Astrocyte of the spinal cord (primary cell): Measurements from ENCODE around the gene SHISA6.

Experiments
- DNase-seq: peaks from one replicate; pipeline ENCODE4 v3.0.0; 2011; ENCODE audit warnings: low read depth, low spot score
- H3K4me3 ChIP-seq: 2 replicates; pipeline ENCODE4 v1.5.1; 2011; ENCODE audit warnings: low read depth, mild to moderate bottlenecking, low read length, moderate library complexity
- in situ Hi-C: cut with HindIII; loops from 2 replicates; pipeline ENCODE4 v1.10.0; 2017; ENCODE audit warnings: low sequenced_read_pairs
- TF ChIP-seq, protein P1 (sequence below): IDR thresholded peaks from 2 replicates; pipeline ENCODE4 v1.5.1; 2012; ENCODE audit warnings: low read depth, mild to moderate bottlenecking, low read length, inconsistent platforms

The SHISA6 gene

GRCh38 chr17:11216976-11217375 lies 24.0 kb upstream of the SHISA6 start:
- in situ Hi-C loops: no loop called here
- no peak for DNase-seq
- TF ChIP-seq, protein P1, sequence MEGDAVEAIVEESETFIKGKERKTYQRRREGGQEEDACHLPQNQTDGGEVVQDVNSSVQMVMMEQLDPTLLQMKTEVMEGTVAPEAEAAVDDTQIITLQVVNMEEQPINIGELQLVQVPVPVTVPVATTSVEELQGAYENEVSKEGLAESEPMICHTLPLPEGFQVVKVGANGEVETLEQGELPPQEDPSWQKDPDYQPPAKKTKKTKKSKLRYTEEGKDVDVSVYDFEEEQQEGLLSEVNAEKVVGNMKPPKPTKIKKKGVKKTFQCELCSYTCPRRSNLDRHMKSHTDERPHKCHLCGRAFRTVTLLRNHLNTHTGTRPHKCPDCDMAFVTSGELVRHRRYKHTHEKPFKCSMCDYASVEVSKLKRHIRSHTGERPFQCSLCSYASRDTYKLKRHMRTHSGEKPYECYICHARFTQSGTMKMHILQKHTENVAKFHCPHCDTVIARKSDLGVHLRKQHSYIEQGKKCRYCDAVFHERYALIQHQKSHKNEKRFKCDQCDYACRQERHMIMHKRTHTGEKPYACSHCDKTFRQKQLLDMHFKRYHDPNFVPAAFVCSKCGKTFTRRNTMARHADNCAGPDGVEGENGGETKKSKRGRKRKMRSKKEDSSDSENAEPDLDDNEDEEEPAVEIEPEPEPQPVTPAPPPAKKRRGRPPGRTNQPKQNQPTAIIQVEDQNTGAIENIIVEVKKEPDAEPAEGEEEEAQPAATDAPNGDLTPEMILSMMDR: no peak
- no peak overlapping the region for H3K4me3 ChIP-seq

DNA sequence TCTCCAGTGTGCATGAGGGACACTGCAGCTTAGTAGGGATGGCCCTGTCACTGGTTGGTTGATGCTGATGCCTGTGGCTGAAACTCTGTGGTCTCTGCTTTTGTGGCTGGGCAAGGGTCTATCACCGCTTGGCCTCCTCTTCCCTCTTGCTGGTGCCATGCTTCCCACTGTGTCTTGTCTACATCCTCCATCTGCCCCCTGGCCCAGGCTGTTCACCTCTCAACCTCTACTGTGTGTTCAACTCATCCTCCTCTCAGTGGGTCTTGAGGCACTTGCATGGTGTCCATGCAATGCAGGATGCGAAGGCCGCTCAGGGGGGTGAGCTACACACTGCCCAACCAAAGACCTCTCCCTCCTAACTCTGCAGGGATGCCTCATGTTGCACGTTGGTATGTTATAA lies 19.8 kb upstream of the SHISA6 start:
- no peak overlapping the region for H3K4me3 ChIP-seq
- TF ChIP-seq, protein P1: no peak
- in situ Hi-C loops: no loop called here
- no peak for DNase-seq

DNA sequence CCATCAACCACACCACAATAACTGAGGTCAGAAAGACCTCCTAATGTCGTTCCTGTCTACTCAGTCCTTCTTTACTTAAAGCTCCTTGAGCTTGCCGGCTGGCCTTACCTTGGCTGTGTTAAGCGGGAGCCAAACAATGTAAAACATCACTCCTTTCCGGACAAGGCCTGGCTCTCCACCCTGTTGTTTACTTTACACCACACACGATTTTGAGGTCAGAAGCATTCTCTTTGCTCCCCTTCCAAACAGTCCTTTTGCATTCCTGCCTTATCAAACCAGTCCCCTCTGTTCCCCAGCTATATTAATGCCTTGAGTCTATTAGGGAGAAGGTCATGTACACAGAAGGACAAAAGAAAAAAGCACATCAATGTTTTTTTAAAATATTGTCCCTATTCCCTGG lies 19.3 kb upstream of the SHISA6 start:
- in situ Hi-C loops: no loop called here
- no peak overlapping the region for H3K4me3 ChIP-seq
- TF ChIP-seq, protein P1: no peak
- no peak for DNase-seq

- no peak overlapping the region for H3K4me3 ChIP-seq
- in situ Hi-C loops: no loop called here
- TF ChIP-seq, protein P1: no peak
- DNase-seq: no peak
These were observed 2.3 kb upstream of the SHISA6 start for GRCh38 chr17:11238705-11239104.

DNA sequence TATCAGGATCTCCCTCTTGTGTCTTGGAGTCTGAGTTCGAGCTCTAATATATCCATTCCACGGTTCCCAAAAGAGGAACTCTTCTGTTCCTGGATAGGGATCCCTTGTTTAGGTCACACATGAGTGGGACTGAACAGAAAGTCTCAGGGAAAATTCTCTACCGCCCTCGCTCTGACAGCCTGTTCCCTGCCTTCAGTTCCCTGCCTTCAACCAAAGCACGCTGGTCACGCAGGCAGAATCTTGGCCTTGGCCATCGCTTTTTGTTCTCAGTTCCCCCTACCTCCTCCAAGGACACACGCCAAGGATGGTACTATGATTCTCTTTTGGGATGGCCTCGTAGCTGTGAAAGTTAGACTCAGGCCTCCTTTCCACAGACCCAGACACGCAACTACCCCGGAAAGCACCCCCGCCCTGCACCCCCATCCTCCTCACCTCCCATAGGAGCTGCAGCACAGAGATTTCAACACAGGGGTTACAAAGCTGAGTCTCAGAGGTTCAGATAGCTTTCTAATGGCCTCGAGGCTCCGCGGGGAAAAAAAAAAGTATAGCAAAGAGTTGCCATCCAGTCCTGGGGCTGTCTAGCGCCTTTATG lies 1.5 kb upstream of the SHISA6 start:
- TF ChIP-seq, protein P1: no peak
- no peak for DNase-seq
- no peak overlapping the region for H3K4me3 ChIP-seq
- in situ Hi-C loops: no loop called here

- no peak for DNase-seq
- TF ChIP-seq, protein P1: no peak
- no peak overlapping the region for H3K4me3 ChIP-seq
- in situ Hi-C loops: no loop called here
These were observed 772 bp upstream of the SHISA6 start for GRCh38 chr17:11240041-11240840.
